Measurements from ENCODE around the gene OMP. TPM values are rescaled to one million over a fixed set of nuclear protein-coding genes. Genes with fewer than 3 reads are reported as not detected.
"Not testable (repeated sequence)": the region's sequence is repeated elsewhere in the genome, so short reads cannot be mapped to it uniquely, and the experiment has no call there.

Gene OMP
- polyA plus RNA-seq, 5 donors = 0.29 to 0.39 (median 0.31) TPM; not detected in 2

- no peak for DNase-seq
These were observed 17.0 kb upstream of the OMP start for GRCh38 chr11:77085652-77086051.

GRCh38 chr11:77086521-77087472 is 15.8 kb upstream of the OMP start:
- no peak for DNase-seq

- DNase-seq = no peak
These were observed 14.9 kb upstream of the OMP start for GRCh38 chr11:77087723-77088225.

GRCh38 chr11:77088236-77089003 is 14.2 kb upstream of the OMP start:
- peak; percentile 52 to 55 for DNase-seq

GRCh38 chr11:77089004-77089545 is 13.6 kb upstream of the OMP start:
- DNase-seq = no peak

GRCh38 chr11:77090046-77090372 is 12.6 kb upstream of the OMP start:
- DNase-seq = no peak

GRCh38 chr11:77090373-77091111 is 12.1 kb upstream of the OMP start:
- no peak for DNase-seq

GRCh38 chr11:77091146-77091940 is 11.3 kb upstream of the OMP start:
- peak in 1 of 2 donors; percentile 53 for DNase-seq

- DNase-seq = no peak
These were observed 10.3 kb upstream of the OMP start for GRCh38 chr11:77092382-77092781.

GRCh38 chr11:77093056-77093891 is 9.4 kb upstream of the OMP start:
- DNase-seq = no peak

- DNase-seq = no peak
These were observed 8.4 kb upstream of the OMP start for GRCh38 chr11:77093987-77094840.

- DNase-seq = no peak
These were observed 7.7 kb upstream of the OMP start for GRCh38 chr11:77094841-77095365.

- no peak for DNase-seq
These were observed 6.8 kb upstream of the OMP start for GRCh38 chr11:77095551-77096490.

- no peak for DNase-seq
These were observed 6.0 kb upstream of the OMP start for GRCh38 chr11:77096591-77097019.

GRCh38 chr11:77097180-77097579 is 5.5 kb upstream of the OMP start:
- not testable (repeated sequence) for DNase-seq

- no peak for DNase-seq
These were observed 2.2 kb upstream of the OMP start for GRCh38 chr11:77100166-77101042.
